Measurements from ENCODE around the gene CCDC171.

The CCDC171 gene

DNA sequence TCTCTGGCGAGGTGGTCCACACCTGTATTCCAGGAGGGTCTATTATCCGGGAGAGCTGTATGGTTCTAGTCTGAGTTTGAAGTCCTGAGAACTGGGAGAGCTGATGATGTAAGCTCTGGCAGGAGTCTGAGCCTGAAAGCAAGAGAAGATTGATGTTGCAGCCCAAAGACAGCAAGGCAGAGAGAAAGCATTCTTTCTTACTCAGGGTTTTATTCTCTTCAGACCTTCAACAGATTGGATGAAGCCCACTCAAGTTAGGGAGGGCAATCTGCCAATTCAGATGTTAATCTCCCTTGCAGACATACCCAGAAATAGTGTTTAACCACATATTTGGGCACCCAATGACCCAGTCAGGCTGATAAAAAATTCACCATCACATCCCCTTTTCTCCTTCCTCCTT lies 159.1 kb downstream of the CCDC171 start:
- H3K9me3 ChIP-seq (ENCODE audit: low read length), result no peaks in the 10 kb centered on the region
- no peaks in the 10 kb centered on the region for H3K36me3 ChIP-seq (ENCODE audit: insufficient read depth, low read length)
- H3K27me3 ChIP-seq (ENCODE audit: insufficient read depth, low read length), result no peaks in the 10 kb centered on the region
- no peak overlapping the region for H3K4me3 ChIP-seq (ENCODE audit: low read depth, low read length, poor library complexity, severe bottlenecking)
- TF ChIP-seq CTCF (IDR thresholded peaks at IDR 0.05; ENCODE audit: low read length), result no peak
- TF ChIP-seq EZH2 (IDR thresholded peaks at IDR 0.05; ENCODE audit: borderline replicate concordance, low read length), result no peak
- H3K79me2 ChIP-seq (ENCODE audit: insufficient read depth, low read length), result no peaks in the 10 kb centered on the region
- no peaks in the 10 kb centered on the region for H3K4me1 ChIP-seq (ENCODE audit: insufficient read depth, low read length, severe bottlenecking)
- H3K4me2 ChIP-seq (ENCODE audit: low read length), result no peak overlapping the region
- H2AFZ ChIP-seq (ENCODE audit: low read length), result no peak overlapping the region
- no peaks in the 10 kb centered on the region for H3K9me2 ChIP-seq (ENCODE audit: low read depth, low read length)
- H3F3A ChIP-seq (ENCODE audit: insufficient read depth, low read length), result no peaks in the 10 kb centered on the region
- no peak overlapping the region for H3K9ac ChIP-seq (ENCODE audit: low read length)
- no peaks in the 10 kb centered on the region for H4K20me1 ChIP-seq (ENCODE audit: insufficient read depth, low read length)
- H3K27ac ChIP-seq (ENCODE audit: low read depth, low read length, poor library complexity, severe bottlenecking), result no peak overlapping the region

- H3K9ac ChIP-seq (ENCODE audit: low read length), result no peak overlapping the region
- no peaks in the 10 kb centered on the region for H3K36me3 ChIP-seq (ENCODE audit: insufficient read depth, low read length)
- no peaks in the 10 kb centered on the region for H3F3A ChIP-seq (ENCODE audit: insufficient read depth, low read length)
- H3K4me3 ChIP-seq (ENCODE audit: low read depth, low read length, poor library complexity, severe bottlenecking), result no peak overlapping the region
- no peaks in the 10 kb centered on the region for H4K20me1 ChIP-seq (ENCODE audit: insufficient read depth, low read length)
- H3K4me2 ChIP-seq (ENCODE audit: low read length), result no peak overlapping the region
- H3K9me2 ChIP-seq (ENCODE audit: low read depth, low read length), result no peaks in the 10 kb centered on the region
- no peaks in the 10 kb centered on the region for H3K9me3 ChIP-seq (ENCODE audit: low read length)
- no peak overlapping the region for H3K27ac ChIP-seq (ENCODE audit: low read depth, low read length, poor library complexity, severe bottlenecking)
- H3K4me1 ChIP-seq (ENCODE audit: insufficient read depth, low read length, severe bottlenecking), result no peaks in the 10 kb centered on the region
- H2AFZ ChIP-seq (ENCODE audit: low read length), result no peak overlapping the region
- H3K27me3 ChIP-seq (ENCODE audit: insufficient read depth, low read length), result no peaks in the 10 kb centered on the region
- no peaks in the 10 kb centered on the region for H3K79me2 ChIP-seq (ENCODE audit: insufficient read depth, low read length)
- TF ChIP-seq CTCF (IDR thresholded peaks at IDR 0.05; ENCODE audit: low read length) (no peak), EZH2 (IDR thresholded peaks at IDR 0.05; ENCODE audit: borderline replicate concordance, low read length) (no peak)
Measured at GRCh38 chr9:15714746-15715145, 161.9 kb downstream of the CCDC171 start.

- no peaks in the 10 kb centered on the region for H3K79me2 ChIP-seq (ENCODE audit: insufficient read depth, low read length)
- H3K9me2 ChIP-seq (ENCODE audit: low read depth, low read length), result no peaks in the 10 kb centered on the region
- H2AFZ ChIP-seq (ENCODE audit: low read length), result no peak overlapping the region
- H3K4me2 ChIP-seq (ENCODE audit: low read length), result no peak overlapping the region
- H3K9ac ChIP-seq (ENCODE audit: low read length), result no peak overlapping the region
- TF ChIP-seq CTCF (IDR thresholded peaks at IDR 0.05; ENCODE audit: low read length) (no peak), EZH2 (IDR thresholded peaks at IDR 0.05; ENCODE audit: borderline replicate concordance, low read length) (no peak)
- H4K20me1 ChIP-seq (ENCODE audit: insufficient read depth, low read length), result no peaks in the 10 kb centered on the region
- no peaks in the 10 kb centered on the region for H3K9me3 ChIP-seq (ENCODE audit: low read length)
- no peak overlapping the region for H3K27ac ChIP-seq (ENCODE audit: low read depth, low read length, poor library complexity, severe bottlenecking)
- no peaks in the 10 kb centered on the region for H3K27me3 ChIP-seq (ENCODE audit: insufficient read depth, low read length)
- H3K4me3 ChIP-seq (ENCODE audit: low read depth, low read length, poor library complexity, severe bottlenecking), result no peak overlapping the region
- H3F3A ChIP-seq (ENCODE audit: insufficient read depth, low read length), result no peaks in the 10 kb centered on the region
- no peaks in the 10 kb centered on the region for H3K36me3 ChIP-seq (ENCODE audit: insufficient read depth, low read length)
- no peaks in the 10 kb centered on the region for H3K4me1 ChIP-seq (ENCODE audit: insufficient read depth, low read length, severe bottlenecking)
Measured at GRCh38 chr9:15717290-15717967, 164.6 kb downstream of the CCDC171 start.

Data from OCI-LY1 (cell line).